K562 (cell line): ENCODE data around the gene ZNF22. TPM values are rescaled to one million over a fixed set of nuclear protein-coding genes. Genes with fewer than 3 reads are reported as not detected.

Source experiments
- ATAC-seq: fragments of 200-7000 bp; cut with Tn5 transposase; 3 replicates; pipeline ENCODE4 v1.9.1; 2020; ENCODE audit warnings: moderate library complexity
- BruUV-seq: library from RNA; stranded (reverse); fragments of 400-500 nt; replicated peaks from 2 replicates; lab custom pipeline; 2021; lab: Mats Ljungman, UMichigan
- CTCF ChIA-PET: fragments of 300-600 bp; formaldehyde crosslinking; extraction: SDS; loops from one replicate; lab custom pipeline; 2021; ENCODE audit warnings: low intra/inter-chr PET ratio; lab: Yijun Ruan, JAX
- POLR2A ChIA-PET: fragments of 300-600, 350-650 bp; sonication (Branson Sonifier 250); formaldehyde crosslinking; extraction: SDS; loops from one replicate; lab custom pipeline; 2021; ENCODE audit warnings: antibody characterized with exemption, inconsistent platforms; lab: Yijun Ruan, JAX
- DNase-seq, 4 experiments: peaks; one replicate each; pipeline versions ENCODE4 v3.0.0 to v3.0.0-alpha.2; 2011 to 2018; ENCODE audit warnings: low spot score in 3 of 4, mixed read lengths in 3 of 4; ENCODE audit errors: extremely low read depth in 1 of 4
- FAIRE-seq: peaks from 2 replicates; lab custom pipeline; 2011; peaks lifted over from hg19 to GRCh38; lab: Jason Lieb, UNC
- H2AFZ ChIP-seq: 2 replicates; pipeline ENCODE4 v1.6.0; 2011; ENCODE audit warnings: low read depth, low read length, control low read depth, inconsistent platforms
- H3K27ac ChIP-seq: fragments of 200-600 bp; 3 replicates; pipeline ENCODE4 v1.8.0; 2011; ENCODE audit warnings: low read depth, mild to moderate bottlenecking, control low read depth, inconsistent platforms, low read length, moderate library complexity, mixed read lengths; ENCODE audit errors: extremely low read depth
- H3K27me3 ChIP-seq, 2 experiments: fragments of 300-600 bp in 1 of 2; 2 replicates in 1 of 2; 3 replicates in 1 of 2; pipeline versions ENCODE4 v1.6.0 to v1.8.0; 2011; ENCODE audit warnings: inconsistent platforms in 2 of 2, low read length in 2 of 2, mild to moderate bottlenecking in 1 of 2, mixed read lengths in 1 of 2, moderate library complexity in 1 of 2; ENCODE audit not compliant: control insufficient read depth in 2 of 2, insufficient read depth in 2 of 2
- H3K36me3 ChIP-seq: fragments of 300-600 bp; 3 replicates; pipeline ENCODE4 v1.8.0; 2011; ENCODE audit warnings: mild to moderate bottlenecking, low read length, inconsistent platforms; ENCODE audit not compliant: control insufficient read depth, insufficient read depth
- H3K4me1 ChIP-seq, 2 experiments: fragments of 200-600 bp in 1 of 2; replicated peaks in 1 of 2; 2 replicates in 1 of 2; 3 replicates in 1 of 2; pipeline versions ENCODE4 v1.5.1 to v1.8.0; 2011; ENCODE audit warnings: inconsistent platforms in 2 of 2, low read length in 2 of 2, mild to moderate bottlenecking in 1 of 2, mixed read lengths in 1 of 2, moderate library complexity in 1 of 2; ENCODE audit not compliant: control insufficient read depth in 2 of 2, insufficient read depth in 2 of 2
- H3K4me2 ChIP-seq: 2 replicates; pipeline ENCODE4 v1.6.1; 2011; ENCODE audit warnings: low read length, control low read depth, inconsistent platforms, mixed read lengths; ENCODE audit not compliant: insufficient read depth
- H3K4me3 ChIP-seq: fragments of 200-600 bp; sonication (generic), shearing (Covaris generic); 2 replicates; pipeline ENCODE4 v1.5.1; 2016; ENCODE audit warnings: control low read depth, inconsistent platforms
- H3K79me2 ChIP-seq: fragments of 200-600 bp; 3 replicates; pipeline ENCODE4 v1.8.0; 2011; ENCODE audit warnings: low read length, inconsistent platforms; ENCODE audit not compliant: control insufficient read depth, insufficient read depth
- H3K9ac ChIP-seq, 2 experiments: 2 replicates each; pipeline versions ENCODE4 v1.6.0 to v1.6.1; 2011; ENCODE audit warnings: low read depth in 2 of 2, low read length in 2 of 2, control low read depth in 1 of 2, inconsistent platforms in 1 of 2, mild to moderate bottlenecking in 1 of 2, mixed read lengths in 1 of 2; ENCODE audit not compliant: insufficient read depth in 1 of 2
- H3K9me1 ChIP-seq: one replicate; pipeline ENCODE4 v1.6.0; 2011; ENCODE audit warnings: inconsistent platforms, mild to moderate bottlenecking, low read length, moderate library complexity; ENCODE audit not compliant: control insufficient read depth, insufficient read depth
- H3K9me3 ChIP-seq: replicated peaks from 2 replicates; pipeline ENCODE4 v1.5.1; 2011; ENCODE audit warnings: low read depth, low read length, inconsistent platforms; ENCODE audit not compliant: control insufficient read depth, insufficient read depth
- H4K20me1 ChIP-seq: replicated peaks from 2 replicates; pipeline ENCODE4 v1.6.1; 2011; ENCODE audit warnings: low read length, inconsistent platforms, mixed read lengths; ENCODE audit not compliant: control insufficient read depth, insufficient read depth
- CBX1 ChIP-seq: sonication (generic); IDR thresholded peaks from 2 replicates; pipeline ENCODE4 v1.6.1; 2016; ENCODE audit warnings: antibody characterized with exemption, low read depth, mild to moderate bottlenecking
- CREBBP ChIP-seq: IDR thresholded peaks from one replicate; pipeline ENCODE4 v1.6.1; 2012; ENCODE audit warnings: low read depth, mild to moderate bottlenecking, control low read depth, inconsistent platforms, low read length
- EP400 ChIP-seq: fragments of 450-650 bp; IDR thresholded peaks from 2 replicates; pipeline ENCODE4 v1.6.1; 2017; ENCODE audit warnings: antibody characterized with exemption, mild to moderate bottlenecking, moderate library complexity
- ESRRA ChIP-seq: fragments of 450-650 bp; IDR thresholded peaks from 2 replicates; pipeline ENCODE4 v1.6.1; 2014; ENCODE audit warnings: low read depth, mild to moderate bottlenecking, moderate library complexity, borderline replicate concordance
- FOXP1 ChIP-seq: sonication (generic); formaldehyde crosslinking; IDR thresholded peaks from 2 replicates; pipeline ENCODE4 v1.8.0; 2022; ENCODE audit warnings: mild to moderate bottlenecking, missing genetic modification reagents
- GATAD2A ChIP-seq: fragments of 450-650 bp; IDR thresholded peaks from 2 replicates; pipeline ENCODE4 v1.6.1; 2017
- LCOR ChIP-seq: sonication (generic); formaldehyde crosslinking; IDR thresholded peaks from 2 replicates; pipeline ENCODE4 v1.8.0; 2022; ENCODE audit warnings: mild to moderate bottlenecking, missing genetic modification reagents
- PHF8 ChIP-seq: fragments of 200-600 bp; sonication (generic); IDR thresholded peaks from 2 replicates; pipeline ENCODE4 v1.6.1; 2012; ENCODE audit warnings: mixed run types, mild to moderate bottlenecking, inconsistent platforms, low read length, moderate library complexity, borderline replicate concordance
- PHTF2 ChIP-seq: fragments of 250-450 bp; sonication (Bioruptor Pico); IDR thresholded peaks from 2 replicates; pipeline ENCODE4 v1.5.0; 2021; ENCODE audit warnings: mild to moderate bottlenecking
- PKNOX1 ChIP-seq: fragments of 450-650 bp; IDR thresholded peaks from 2 replicates; pipeline ENCODE4 v1.6.1; 2016
- TAF15 ChIP-seq: fragments of 200-400 bp; formaldehyde crosslinking; IDR thresholded peaks from 2 replicates; pipeline ENCODE4 v1.6.1; 2017; ENCODE audit warnings: mild to moderate bottlenecking, low read depth, low read length, moderate library complexity
- ZNF431 ChIP-seq: sonication (generic); formaldehyde crosslinking; IDR thresholded peaks from 2 replicates; pipeline ENCODE4 v1.8.0; 2022; ENCODE audit warnings: mild to moderate bottlenecking, missing genetic modification reagents
- ZNF586 ChIP-seq: fragments of 450-650 bp; formaldehyde crosslinking; conservative IDR thresholded peaks from 2 replicates; pipeline ENCODE4 v1.4.0; 2020; ENCODE audit warnings: mild to moderate bottlenecking, moderate library complexity
- ZNF764 ChIP-seq: fragments of 250-450 bp; sonication (Bioruptor Pico); IDR thresholded peaks from 2 replicates; pipeline ENCODE4 v1.4.0; 2020; ENCODE audit warnings: low read depth, mild to moderate bottlenecking, moderate library complexity
- ZNF766 ChIP-seq: fragments of 200-800 bp; sonication (Bioruptor generic); conservative IDR thresholded peaks from 2 replicates; pipeline ENCODE4 v1.6.1; 2016; ENCODE audit warnings: missing genetic modification characterization, missing compliant biosample characterization
- WGBS: fragments of 100-300 bp; shearing (Covaris generic); methylation state at CpG from one replicate; pipeline ENCODE4 v1.1.6; 2016; ENCODE audit warnings: low coverage, mixed read lengths; ENCODE audit not compliant: insufficient coverage; ENCODE audit errors: missing lambda C conversion rate; 5-methylcytosine and 5-hydroxymethylcytosine counted together
- in situ Hi-C: fragments of 300-500 bp; cut with MboI; formaldehyde crosslinking; loops from 4 replicates; pipeline ENCODE4 v1.15.0; 2018; ENCODE audit warnings: inconsistent platforms, mixed read lengths
- intact Hi-C: fragments of 100-400 bp; cut with micrococcal nuclease; formaldehyde crosslinking; loops from 2 replicates; pipeline ENCODE4 v1.14.2; 2022
- polyA plus RNA-seq, 8 experiments: library from polyadenylated mRNA; depleted of rRNA in 4 of 8; stranded (reverse) in 5 of 8; unstranded in 3 of 8; fragments of >200 nt; fragmentation: Nextera tagmentation in 2 of 8; fragmentation: Illumina TruSeq in 1 of 8; extraction: Ambion mirVana in 2 of 8; extraction: Trizol in 1 of 8; gene quantifications; 2 replicates each; pipeline versions ENCODE4 v1.2.1 to v1.2.3, GENCODE V29; 2011 to 2014; ENCODE audit warnings: inconsistent platforms in 1 of 8, missing spikeins in 1 of 8
- total RNA-seq, 7 experiments: library from RNA; depleted of rRNA in 6 of 7; stranded (reverse); fragments of >200 nt in 6 of 7; fragmentation: Illumina TruSeq in 2 of 7; extraction: Trizol in 2 of 7; gene quantifications; 2 replicates each; pipeline versions ENCODE4 v1.2.1 to v1.2.3, GENCODE V29; 2011 to 2021; ENCODE audit warnings: low replicate concordance in 1 of 7
- TF ChIP-seq, protein P1 (sequence below), 2 experiments: fragments of 450-650 bp; IDR thresholded peaks; 2 replicates each; pipeline ENCODE4 v1.6.1; 2016
- TF ChIP-seq, protein P2 (sequence below), 2 experiments: IDR thresholded peaks; 2 replicates each; pipeline ENCODE4 v1.6.1; 2012; ENCODE audit warnings: improper control_type of control experiment in 2 of 2, low read depth in 2 of 2, low read length in 2 of 2, borderline replicate concordance in 1 of 2

Gene ZNF22
- total and polyA plus RNA-seq, 9 of the 15 experiments (the other 6 are each of a cell fraction or from before 2014, with no cell fraction given) = 36.2 to 98.7 (median 51.2) TPM

DNA sequence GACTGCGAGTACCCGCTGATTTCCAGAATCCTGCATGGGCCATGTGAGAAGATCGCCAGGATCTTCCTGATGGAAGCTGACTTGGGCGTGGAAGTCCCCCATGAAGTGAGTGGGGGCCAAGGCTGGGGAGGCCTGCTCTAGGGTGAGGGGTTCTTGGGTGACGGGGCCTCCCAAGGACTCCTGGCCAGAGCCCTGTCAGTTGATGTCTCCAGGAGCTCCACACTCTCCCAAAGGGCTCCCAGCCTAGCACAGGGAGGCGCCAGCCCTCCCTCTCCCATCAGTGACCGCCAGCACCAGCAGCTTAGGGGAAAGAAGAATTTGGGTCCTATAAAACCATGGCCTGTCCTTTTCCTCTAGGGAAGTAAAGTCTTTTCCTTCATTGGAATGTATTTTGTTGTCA is 9.8 kb upstream of the ZNF22 start:
- DNase-seq (no peak), ATAC-seq (no peak), FAIRE-seq (no peak)
- Histone ChIP-seq H3K9ac (no peak overlapping the region), H3K9me1 (no peaks in the 10 kb centered on the region), H3K9me3 (no peaks in the 10 kb centered on the region), H3K27me3 (peaks cover 31 to 67% of the 10 kb centered on the region in 2 experiments), H3K79me2 (no peaks in the 10 kb centered on the region), H3K27ac (no peak overlapping the region), H3K4me3 (no peak overlapping the region), H4K20me1 (0 out of 2 replicates have a peak, but pooled peaks cover 3% of the 10 kb centered on the region), H3K4me2 (no peak overlapping the region), H2AFZ (no peak overlapping the region), H3K4me1 (peaks cover 0 to 15% of the 10 kb centered on the region in 2 experiments; a peak in 4 of 5 replicates), H3K36me3 (no peaks in the 10 kb centered on the region)
- intact Hi-C loops = loop anchor here (1.0 kb wide), 1 partner anchor 59 kb away; no protein-coding TSS in a partner anchor
- in situ Hi-C loops = no loop called here
- BruUV-seq = no TSS peak
- POLR2A ChIA-PET = interaction anchor here (1.4 kb wide), 1 partner anchor 13 kb away, joined by 8 read pairs; the partner anchor contains the start of gene DEPP1
- CTCF ChIA-PET = interaction anchor here (1.2 to 2.5 kb wide), 2 partner anchors 56 to 59 kb away, joined by 5 to 25 read pairs; no protein-coding TSS in a partner anchor
- 29% methylated on average over 7 of the region's 7 CpGs for WGBS
- TF ChIP-seq GATAD2A = no peak
- TF ChIP-seq, protein P1, sequence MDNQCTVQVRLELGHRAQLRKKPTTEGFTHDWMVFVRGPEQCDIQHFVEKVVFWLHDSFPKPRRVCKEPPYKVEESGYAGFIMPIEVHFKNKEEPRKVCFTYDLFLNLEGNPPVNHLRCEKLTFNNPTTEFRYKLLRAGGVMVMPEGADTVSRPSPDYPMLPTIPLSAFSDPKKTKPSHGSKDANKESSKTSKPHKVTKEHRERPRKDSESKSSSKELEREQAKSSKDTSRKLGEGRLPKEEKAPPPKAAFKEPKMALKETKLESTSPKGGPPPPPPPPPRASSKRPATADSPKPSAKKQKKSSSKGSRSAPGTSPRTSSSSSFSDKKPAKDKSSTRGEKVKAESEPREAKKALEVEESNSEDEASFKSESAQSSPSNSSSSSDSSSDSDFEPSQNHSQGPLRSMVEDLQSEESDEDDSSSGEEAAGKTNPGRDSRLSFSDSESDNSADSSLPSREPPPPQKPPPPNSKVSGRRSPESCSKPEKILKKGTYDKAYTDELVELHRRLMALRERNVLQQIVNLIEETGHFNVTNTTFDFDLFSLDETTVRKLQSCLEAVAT (IDR thresholded peaks at IDR 0.05) = no peak
- TF ChIP-seq ZNF431 = no peak
- no peak for TF ChIP-seq PHTF2
- TF ChIP-seq EP400 = no peak
- TF ChIP-seq LCOR (CRISPR knock-in tag) = no peak
- TF ChIP-seq PHF8 = no peak
- TF ChIP-seq ZNF766 (CRISPR knock-in tag) = no peak
- no peak for TF ChIP-seq PKNOX1
- TF ChIP-seq TAF15 = no peak
- TF ChIP-seq, protein P2, sequence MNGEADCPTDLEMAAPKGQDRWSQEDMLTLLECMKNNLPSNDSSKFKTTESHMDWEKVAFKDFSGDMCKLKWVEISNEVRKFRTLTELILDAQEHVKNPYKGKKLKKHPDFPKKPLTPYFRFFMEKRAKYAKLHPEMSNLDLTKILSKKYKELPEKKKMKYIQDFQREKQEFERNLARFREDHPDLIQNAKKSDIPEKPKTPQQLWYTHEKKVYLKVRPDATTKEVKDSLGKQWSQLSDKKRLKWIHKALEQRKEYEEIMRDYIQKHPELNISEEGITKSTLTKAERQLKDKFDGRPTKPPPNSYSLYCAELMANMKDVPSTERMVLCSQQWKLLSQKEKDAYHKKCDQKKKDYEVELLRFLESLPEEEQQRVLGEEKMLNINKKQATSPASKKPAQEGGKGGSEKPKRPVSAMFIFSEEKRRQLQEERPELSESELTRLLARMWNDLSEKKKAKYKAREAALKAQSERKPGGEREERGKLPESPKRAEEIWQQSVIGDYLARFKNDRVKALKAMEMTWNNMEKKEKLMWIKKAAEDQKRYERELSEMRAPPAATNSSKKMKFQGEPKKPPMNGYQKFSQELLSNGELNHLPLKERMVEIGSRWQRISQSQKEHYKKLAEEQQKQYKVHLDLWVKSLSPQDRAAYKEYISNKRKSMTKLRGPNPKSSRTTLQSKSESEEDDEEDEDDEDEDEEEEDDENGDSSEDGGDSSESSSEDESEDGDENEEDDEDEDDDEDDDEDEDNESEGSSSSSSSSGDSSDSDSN (IDR thresholded peaks at IDR 0.05; ENCODE audit: borderline replicate concordance in 1 of 2, low read depth in 2 of 2, low read length in 2 of 2) = no peak
- TF ChIP-seq ZNF586 (CRISPR knock-in tag) = no peak
- no peak for TF ChIP-seq FOXP1 (CRISPR knock-in tag)
- TF ChIP-seq CBX1 = no peak
- no peak for TF ChIP-seq ESRRA
- no peak for TF ChIP-seq CREBBP
- no peak for TF ChIP-seq ZNF764
